GM12878 (cell line): Measurements from ENCODE around the gene BCOR. TPM values are rescaled to one million over a fixed set of nuclear protein-coding genes. Genes with fewer than 3 reads are reported as not detected.

Experiments used
- BCL11A ChIP-seq: IDR thresholded peaks from 2 replicates; pipeline ENCODE4 v1.6.1; 2011; ENCODE audit warnings: low read depth, low read length
- BHLHE40 ChIP-seq, 2 experiments: fragments of 450-650 bp in 1 of 2; IDR thresholded peaks; 2 replicates each; pipeline ENCODE4 v1.6.1; 2011 to 2017; ENCODE audit warnings: low read depth in 2 of 2, borderline replicate concordance in 1 of 2, improper control_type of control experiment in 1 of 2, low read length in 1 of 2, mild to moderate bottlenecking in 1 of 2
- BRCA1 ChIP-seq: IDR thresholded peaks from 2 replicates; pipeline ENCODE4 v1.6.1; 2011; ENCODE audit warnings: low read depth, low read length, improper control_type of control experiment
- CBX5 ChIP-seq: sonication (generic); IDR thresholded peaks from 2 replicates; pipeline ENCODE4 v1.6.1; 2016; ENCODE audit warnings: low read depth, moderate library complexity, mild to moderate bottlenecking, inconsistent platforms
- CEBPB ChIP-seq, 2 experiments: fragments of 150-350 bp in 1 of 2; IDR thresholded peaks; 2 replicates each; pipeline ENCODE4 v1.6.1; 2012 to 2014; ENCODE audit warnings: low read depth in 2 of 2, low read length in 2 of 2, borderline replicate concordance in 1 of 2, inconsistent platforms in 1 of 2
- CHD4 ChIP-seq: fragments of 200-600 bp; sonication (generic); IDR thresholded peaks from 2 replicates; pipeline ENCODE4 v1.6.1; 2016; ENCODE audit warnings: mild to moderate bottlenecking
- CREM ChIP-seq: IDR thresholded peaks from 2 replicates; pipeline ENCODE4 v1.6.1; 2014; ENCODE audit warnings: antibody characterized with exemption, low read depth
- GATAD2B ChIP-seq: fragments of 450-650 bp; conservative IDR thresholded peaks from 2 replicates; pipeline ENCODE4 v1.6.1; 2017; ENCODE audit warnings: low read depth, mild to moderate bottlenecking, moderate library complexity
- KAT2A ChIP-seq: conservative IDR thresholded peaks from 2 replicates; pipeline ENCODE4 v1.6.1; 2011; ENCODE audit warnings: low read depth, low read length; ENCODE audit not compliant: control insufficient read depth
- NR2C2 ChIP-seq: IDR thresholded peaks from 2 replicates; pipeline ENCODE4 v1.6.1; 2011; ENCODE audit warnings: borderline replicate concordance, low read depth; ENCODE audit not compliant: control insufficient read depth, insufficient read length
- PAX5 ChIP-seq: IDR thresholded peaks from 2 replicates; pipeline ENCODE4 v1.6.1; 2011; ENCODE audit warnings: low read depth, low read length, borderline replicate concordance
- PAX8 ChIP-seq: fragments of 450-650 bp; IDR thresholded peaks from 2 replicates; pipeline ENCODE4 v1.6.1; 2017; ENCODE audit warnings: mild to moderate bottlenecking, moderate library complexity
- POLR2AphosphoS2 ChIP-seq: IDR thresholded peaks from 2 replicates; pipeline ENCODE4 v1.6.1; 2011; ENCODE audit warnings: low read depth, mild to moderate bottlenecking, low read length, improper control_type of control experiment, moderate library complexity
- POU2F2 ChIP-seq: IDR thresholded peaks from 3 replicates; pipeline ENCODE4 v1.6.1; 2011; ENCODE audit warnings: low read depth, mild to moderate bottlenecking, low read length, borderline replicate concordance
- RB1 ChIP-seq: fragments of 450-650 bp; formaldehyde crosslinking; IDR thresholded peaks from 2 replicates; pipeline ENCODE4 v1.6.1; 2017; ENCODE audit warnings: mild to moderate bottlenecking, borderline replicate concordance
- RUNX3 ChIP-seq: IDR thresholded peaks from 2 replicates; pipeline ENCODE4 v1.6.1; 2012; ENCODE audit warnings: low read length, inconsistent platforms
- SPI1 ChIP-seq: IDR thresholded peaks from 2 replicates; pipeline ENCODE4 v1.6.1; 2011; ENCODE audit warnings: low read depth, mild to moderate bottlenecking, low read length, moderate library complexity, borderline replicate concordance; ENCODE audit not compliant: insufficient read depth
- TCF3 ChIP-seq: IDR thresholded peaks from 2 replicates; pipeline ENCODE4 v1.6.1; 2012; ENCODE audit warnings: low read depth, mild to moderate bottlenecking, low read length, borderline replicate concordance; ENCODE audit not compliant: insufficient read depth
- ZNF217 ChIP-seq: fragments of 450-650 bp; IDR thresholded peaks from 2 replicates; pipeline ENCODE4 v1.6.1; 2017; ENCODE audit warnings: antibody characterized with exemption, mild to moderate bottlenecking
- ZNF274 ChIP-seq: IDR thresholded peaks from one replicate; pipeline ENCODE4 v1.8.0; 2011; ENCODE audit not compliant: insufficient read length, insufficient read depth
- polyA plus RNA-seq, 11 experiments: library from polyadenylated mRNA; depleted of rRNA in 4 of 11; unstranded in 6 of 11; stranded (reverse) in 5 of 11; fragments of >200 nt; fragmentation: Nextera tagmentation in 4 of 11; fragmentation: Illumina TruSeq in 1 of 11; extraction: Ambion mirVana in 4 of 11; extraction: Trizol in 1 of 11; gene quantifications; 1 replicate in 1 of 11; 2 replicates in 10 of 11; pipeline versions ENCODE4 v1.2.1 to v1.2.3, GENCODE V29; 2011 to 2016; ENCODE audit warnings: inconsistent platforms in 2 of 11, missing spikeins in 2 of 11, low read depth in 1 of 11
- total RNA-seq, 4 experiments: library from RNA; depleted of rRNA in 3 of 4; stranded (reverse); fragments of >200 nt in 3 of 4; fragmentation: Illumina TruSeq in 1 of 4; extraction: Trizol in 1 of 4; gene quantifications; 2 replicates each; pipeline versions ENCODE4 v1.2.1 to v1.2.3, GENCODE V29; 2013 to 2021
- TF ChIP-seq, protein P1 (sequence below): IDR thresholded peaks from 2 replicates; pipeline ENCODE4 v1.6.1; 2011; ENCODE audit warnings: low read depth, mild to moderate bottlenecking, low read length, moderate library complexity, borderline replicate concordance; ENCODE audit errors: extremely low read depth
- TF ChIP-seq, protein P2 (sequence below): IDR thresholded peaks from 2 replicates; pipeline ENCODE4 v1.6.1; 2012; ENCODE audit warnings: low read depth, low read length, improper control_type of control experiment
- TF ChIP-seq, protein P3 (sequence below): fragments of 450-650 bp; IDR thresholded peaks from 2 replicates; pipeline ENCODE4 v1.6.1; 2017; ENCODE audit warnings: mild to moderate bottlenecking, moderate library complexity
- TF ChIP-seq, protein P4 (sequence below): fragments of 450-650 bp; IDR thresholded peaks from 2 replicates; pipeline ENCODE4 v1.6.1; 2016; ENCODE audit warnings: mild to moderate bottlenecking

BCOR gene
- total and polyA plus RNA-seq, 10 of the 15 experiments (the other 5 are each of a cell fraction or from before 2014, with no cell fraction given) = 5.1 to 16.4 (median 10.1) TPM

DNA sequence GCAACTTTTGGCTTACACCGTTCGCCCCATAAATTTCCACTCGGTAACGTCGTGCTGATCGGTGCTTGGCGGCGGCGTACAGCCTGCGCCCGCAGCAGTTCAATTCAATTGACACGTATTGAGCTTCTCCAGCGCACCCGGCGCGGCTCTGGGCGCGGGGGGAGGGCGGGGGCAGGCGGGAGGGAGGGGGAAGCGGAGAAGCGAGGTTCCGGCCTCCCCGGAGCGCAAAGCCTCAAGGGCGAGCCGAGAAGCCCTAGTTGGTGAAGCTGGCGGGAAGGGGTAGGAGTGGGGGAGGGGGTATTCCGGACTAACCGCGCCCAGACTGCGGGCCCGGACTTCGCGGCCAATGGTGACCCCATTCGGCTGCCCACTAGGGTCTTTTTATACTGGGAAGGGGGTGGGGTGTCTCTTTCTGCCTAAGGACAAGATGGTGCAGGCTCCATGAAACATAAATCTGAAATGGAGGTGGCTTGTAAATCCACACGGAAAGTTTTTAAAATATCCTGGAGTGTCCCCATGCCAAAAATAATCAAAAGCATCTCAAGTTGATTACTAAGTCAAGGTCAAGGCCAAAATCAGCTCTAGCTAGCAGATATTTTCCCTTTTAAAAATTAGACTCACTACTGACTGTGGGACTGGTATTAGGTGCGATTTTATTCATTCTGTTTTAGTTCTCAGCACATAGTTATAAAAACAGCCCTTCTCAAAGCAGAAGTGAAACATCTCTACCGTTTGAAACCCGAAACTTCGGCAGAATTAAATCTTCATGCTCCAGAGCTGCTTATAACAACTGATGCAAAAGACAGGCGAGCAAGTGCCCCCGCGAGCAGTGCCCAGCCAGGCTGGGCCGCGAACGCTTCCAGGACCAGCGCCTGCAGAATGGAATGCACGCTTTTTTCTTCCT, 1.5 kb upstream of the BCOR start (continued):
- peak; percentile 83 for TF ChIP-seq ZNF217
- TF ChIP-seq, protein P1, sequence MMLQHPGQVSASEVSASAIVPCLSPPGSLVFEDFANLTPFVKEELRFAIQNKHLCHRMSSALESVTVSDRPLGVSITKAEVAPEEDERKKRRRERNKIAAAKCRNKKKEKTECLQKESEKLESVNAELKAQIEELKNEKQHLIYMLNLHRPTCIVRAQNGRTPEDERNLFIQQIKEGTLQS = no peak
- TF ChIP-seq CBX5 = no peak
- no peak for TF ChIP-seq NR2C2
- TF ChIP-seq KAT2A = no peak
- 0 out of 4 replicates have a peak, but pooled peaks of 1 of the 2 experiments have one; percentile 32 for TF ChIP-seq BHLHE40 (IDR thresholded peaks at IDR 0.05; ENCODE audit: borderline replicate concordance in 1 of 2, low read depth in 2 of 2, low read length in 1 of 2)
- TF ChIP-seq, protein P2, sequence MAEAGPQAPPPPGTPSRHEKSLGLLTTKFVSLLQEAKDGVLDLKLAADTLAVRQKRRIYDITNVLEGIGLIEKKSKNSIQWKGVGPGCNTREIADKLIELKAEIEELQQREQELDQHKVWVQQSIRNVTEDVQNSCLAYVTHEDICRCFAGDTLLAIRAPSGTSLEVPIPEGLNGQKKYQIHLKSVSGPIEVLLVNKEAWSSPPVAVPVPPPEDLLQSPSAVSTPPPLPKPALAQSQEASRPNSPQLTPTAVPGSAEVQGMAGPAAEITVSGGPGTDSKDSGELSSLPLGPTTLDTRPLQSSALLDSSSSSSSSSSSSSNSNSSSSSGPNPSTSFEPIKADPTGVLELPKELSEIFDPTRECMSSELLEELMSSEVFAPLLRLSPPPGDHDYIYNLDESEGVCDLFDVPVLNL = no peak
- no peak for TF ChIP-seq POU2F2
- TF ChIP-seq, protein P3, sequence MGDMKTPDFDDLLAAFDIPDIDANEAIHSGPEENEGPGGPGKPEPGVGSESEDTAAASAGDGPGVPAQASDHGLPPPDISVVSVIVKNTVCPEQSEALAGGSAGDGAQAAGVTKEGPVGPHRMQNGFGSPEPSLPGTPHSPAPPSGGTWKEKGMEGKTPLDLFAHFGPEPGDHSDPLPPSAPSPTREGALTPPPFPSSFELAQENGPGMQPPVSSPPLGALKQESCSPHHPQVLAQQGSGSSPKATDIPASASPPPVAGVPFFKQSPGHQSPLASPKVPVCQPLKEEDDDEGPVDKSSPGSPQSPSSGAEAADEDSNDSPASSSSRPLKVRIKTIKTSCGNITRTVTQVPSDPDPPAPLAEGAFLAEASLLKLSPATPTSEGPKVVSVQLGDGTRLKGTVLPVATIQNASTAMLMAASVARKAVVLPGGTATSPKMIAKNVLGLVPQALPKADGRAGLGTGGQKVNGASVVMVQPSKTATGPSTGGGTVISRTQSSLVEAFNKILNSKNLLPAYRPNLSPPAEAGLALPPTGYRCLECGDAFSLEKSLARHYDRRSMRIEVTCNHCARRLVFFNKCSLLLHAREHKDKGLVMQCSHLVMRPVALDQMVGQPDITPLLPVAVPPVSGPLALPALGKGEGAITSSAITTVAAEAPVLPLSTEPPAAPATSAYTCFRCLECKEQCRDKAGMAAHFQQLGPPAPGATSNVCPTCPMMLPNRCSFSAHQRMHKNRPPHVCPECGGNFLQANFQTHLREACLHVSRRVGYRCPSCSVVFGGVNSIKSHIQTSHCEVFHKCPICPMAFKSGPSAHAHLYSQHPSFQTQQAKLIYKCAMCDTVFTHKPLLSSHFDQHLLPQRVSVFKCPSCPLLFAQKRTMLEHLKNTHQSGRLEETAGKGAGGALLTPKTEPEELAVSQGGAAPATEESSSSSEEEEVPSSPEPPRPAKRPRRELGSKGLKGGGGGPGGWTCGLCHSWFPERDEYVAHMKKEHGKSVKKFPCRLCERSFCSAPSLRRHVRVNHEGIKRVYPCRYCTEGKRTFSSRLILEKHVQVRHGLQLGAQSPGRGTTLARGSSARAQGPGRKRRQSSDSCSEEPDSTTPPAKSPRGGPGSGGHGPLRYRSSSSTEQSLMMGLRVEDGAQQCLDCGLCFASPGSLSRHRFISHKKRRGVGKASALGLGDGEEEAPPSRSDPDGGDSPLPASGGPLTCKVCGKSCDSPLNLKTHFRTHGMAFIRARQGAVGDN = no peak
- no peak for TF ChIP-seq BRCA1
- TF ChIP-seq BCL11A = 0 out of 2 replicates have a peak, but pooled peaks have one; percentile 15
- TF ChIP-seq RUNX3 = peak; percentile 37; the same call in 1 of the 2 replicates
- TF ChIP-seq TCF3 = no peak
- TF ChIP-seq CEBPB (IDR thresholded peaks at IDR 0.05; ENCODE audit: borderline replicate concordance in 1 of 2, low read depth in 2 of 2, low read length in 2 of 2) = no peak
- no peak for TF ChIP-seq PAX8
- TF ChIP-seq CHD4 = no peak
- TF ChIP-seq SPI1 = peak; percentile 95
- TF ChIP-seq ZNF274 = no peak
- TF ChIP-seq GATAD2B = no peak
- TF ChIP-seq CREM = peak; percentile 5; the same call in 1 of the 2 replicates
- TF ChIP-seq, protein P4, sequence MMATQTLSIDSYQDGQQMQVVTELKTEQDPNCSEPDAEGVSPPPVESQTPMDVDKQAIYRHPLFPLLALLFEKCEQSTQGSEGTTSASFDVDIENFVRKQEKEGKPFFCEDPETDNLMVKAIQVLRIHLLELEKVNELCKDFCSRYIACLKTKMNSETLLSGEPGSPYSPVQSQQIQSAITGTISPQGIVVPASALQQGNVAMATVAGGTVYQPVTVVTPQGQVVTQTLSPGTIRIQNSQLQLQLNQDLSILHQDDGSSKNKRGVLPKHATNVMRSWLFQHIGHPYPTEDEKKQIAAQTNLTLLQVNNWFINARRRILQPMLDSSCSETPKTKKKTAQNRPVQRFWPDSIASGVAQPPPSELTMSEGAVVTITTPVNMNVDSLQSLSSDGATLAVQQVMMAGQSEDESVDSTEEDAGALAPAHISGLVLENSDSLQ = no peak
- TF ChIP-seq PAX5 = peak; percentile 46; the same call in 1 of the 2 replicates
- TF ChIP-seq POLR2AphosphoS2 = no peak
- TF ChIP-seq RB1 = no peak
